ENCODE data around the gene SSBP4. TPM values are rescaled to one million over a fixed set of nuclear protein-coding genes. Genes with fewer than 3 reads are reported as not detected.
A peak's percentile ranks its signal among the peaks of the same experiment; 100 is the strongest.

Gene SSBP4
- total and polyA plus RNA-seq, 2 of the 8 experiments (the other 6 are each of a cell fraction or from before 2014, with no cell fraction given): 26.4 to 33.7 TPM

DNA sequence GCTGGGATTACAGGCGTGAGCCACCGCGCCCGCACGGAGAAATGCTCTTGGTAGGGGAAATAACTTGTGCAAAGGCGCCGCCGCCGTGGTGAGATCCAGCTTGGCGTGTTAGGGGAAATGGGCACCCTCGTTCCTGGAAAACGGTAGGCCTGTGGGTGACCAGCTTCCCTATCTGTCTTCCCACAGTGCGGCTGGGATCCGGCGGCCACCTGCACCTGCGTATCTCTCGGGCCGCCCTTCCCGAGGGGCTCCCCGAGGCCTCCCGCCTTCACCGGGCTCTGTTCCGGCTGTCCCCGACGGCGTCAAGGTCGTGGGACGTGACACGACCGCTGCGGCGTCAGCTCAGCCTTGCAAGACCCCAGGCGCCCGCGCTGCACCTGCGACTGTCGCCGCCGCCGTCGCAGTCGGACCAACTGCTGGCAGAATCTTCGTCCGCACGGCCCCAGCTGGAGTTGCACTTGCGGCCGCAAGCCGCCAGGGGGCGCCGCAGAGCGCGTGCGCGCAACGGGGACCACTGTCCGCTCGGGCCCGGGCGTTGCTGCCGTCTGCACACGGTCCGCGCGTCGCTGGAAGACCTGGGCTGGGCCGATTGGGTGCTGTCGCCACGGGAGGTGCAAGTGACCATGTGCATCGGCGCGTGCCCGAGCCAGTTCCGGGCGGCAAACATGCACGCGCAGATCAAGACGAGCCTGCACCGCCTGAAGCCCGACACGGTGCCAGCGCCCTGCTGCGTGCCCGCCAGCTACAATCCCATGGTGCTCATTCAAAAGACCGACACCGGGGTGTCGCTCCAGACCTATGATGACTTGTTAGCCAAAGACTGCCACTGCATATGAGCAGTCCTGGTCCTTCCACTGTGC is 30.9 kb upstream of the SSBP4 start (continued):
- TF ChIP-seq, protein P1, sequence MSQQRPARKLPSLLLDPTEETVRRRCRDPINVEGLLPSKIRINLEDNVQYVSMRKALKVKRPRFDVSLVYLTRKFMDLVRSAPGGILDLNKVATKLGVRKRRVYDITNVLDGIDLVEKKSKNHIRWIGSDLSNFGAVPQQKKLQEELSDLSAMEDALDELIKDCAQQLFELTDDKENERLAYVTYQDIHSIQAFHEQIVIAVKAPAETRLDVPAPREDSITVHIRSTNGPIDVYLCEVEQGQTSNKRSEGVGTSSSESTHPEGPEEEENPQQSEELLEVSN (IDR thresholded peaks at IDR 0.05): peak; percentile 88
- TF ChIP-seq ASH2L (IDR thresholded peaks at IDR 0.05; ENCODE audit: low read length) (peak; percentile 73), GABPA (IDR thresholded peaks at IDR 0.05; ENCODE audit: borderline replicate concordance, insufficient read depth, low read length) (peak; percentile 80; the same call in 1 of the 2 replicates), RAD21 (IDR thresholded peaks at IDR 0.05 in 1 of 2, conservative IDR thresholded peaks at IDR 0.05 in 1 of 2; ENCODE audit: low read depth in 2 of 2, low read length in 2 of 2) (peak; percentile 52 to 73; a peak in 3 of 4 replicates), NANOG (IDR thresholded peaks at IDR 0.05; ENCODE audit: insufficient read depth, low read depth, low read length, poor library complexity, severe bottlenecking) (peak; percentile 25), CREB1 (IDR thresholded peaks at IDR 0.05) (peak; percentile 72), KDM5A (IDR thresholded peaks at IDR 0.05; ENCODE audit: low read length) (no peak), RNF2 (IDR thresholded peaks at IDR 0.05; ENCODE audit: borderline replicate concordance, low read depth, low read length, missing control alignments, poor library complexity, severe bottlenecking) (no peak), EGR1 (IDR thresholded peaks at IDR 0.05; ENCODE audit: borderline replicate concordance, low read depth, low read length) (0 out of 2 replicates have a peak, but pooled peaks have one; percentile 16), TBP (IDR thresholded peaks at IDR 0.05; ENCODE audit: low read depth, low read length) (peak; percentile 22; the same call in 1 of the 2 replicates), RBBP5 (IDR thresholded peaks at IDR 0.05; ENCODE audit: borderline replicate concordance, low read depth, low read length) (peak; percentile 79; the same call in 1 of the 2 replicates), EZH2 (IDR thresholded peaks at IDR 0.05; ENCODE audit: low read depth, low read length, severe bottlenecking) (no peak), YY1 (IDR thresholded peaks at IDR 0.05; ENCODE audit: low read depth, low read length) (peak; percentile 56; the same call in 1 of the 2 replicates), JUN (IDR thresholded peaks at IDR 0.05; ENCODE audit: low read depth, low read length) (no peak), BACH1 (IDR thresholded peaks at IDR 0.05; ENCODE audit: low read length) (0 out of 2 replicates have a peak, but pooled peaks have one; percentile 10), TCF12 (IDR thresholded peaks at IDR 0.05; ENCODE audit: low read depth, low read length) (peak; percentile 84; the same call in 1 of the 2 replicates)
- TF ChIP-seq, protein P2, sequence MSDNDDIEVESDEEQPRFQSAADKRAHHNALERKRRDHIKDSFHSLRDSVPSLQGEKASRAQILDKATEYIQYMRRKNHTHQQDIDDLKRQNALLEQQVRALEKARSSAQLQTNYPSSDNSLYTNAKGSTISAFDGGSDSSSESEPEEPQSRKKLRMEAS (IDR thresholded peaks at IDR 0.05): peak; percentile 93
- TF ChIP-seq, protein P3, sequence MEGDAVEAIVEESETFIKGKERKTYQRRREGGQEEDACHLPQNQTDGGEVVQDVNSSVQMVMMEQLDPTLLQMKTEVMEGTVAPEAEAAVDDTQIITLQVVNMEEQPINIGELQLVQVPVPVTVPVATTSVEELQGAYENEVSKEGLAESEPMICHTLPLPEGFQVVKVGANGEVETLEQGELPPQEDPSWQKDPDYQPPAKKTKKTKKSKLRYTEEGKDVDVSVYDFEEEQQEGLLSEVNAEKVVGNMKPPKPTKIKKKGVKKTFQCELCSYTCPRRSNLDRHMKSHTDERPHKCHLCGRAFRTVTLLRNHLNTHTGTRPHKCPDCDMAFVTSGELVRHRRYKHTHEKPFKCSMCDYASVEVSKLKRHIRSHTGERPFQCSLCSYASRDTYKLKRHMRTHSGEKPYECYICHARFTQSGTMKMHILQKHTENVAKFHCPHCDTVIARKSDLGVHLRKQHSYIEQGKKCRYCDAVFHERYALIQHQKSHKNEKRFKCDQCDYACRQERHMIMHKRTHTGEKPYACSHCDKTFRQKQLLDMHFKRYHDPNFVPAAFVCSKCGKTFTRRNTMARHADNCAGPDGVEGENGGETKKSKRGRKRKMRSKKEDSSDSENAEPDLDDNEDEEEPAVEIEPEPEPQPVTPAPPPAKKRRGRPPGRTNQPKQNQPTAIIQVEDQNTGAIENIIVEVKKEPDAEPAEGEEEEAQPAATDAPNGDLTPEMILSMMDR (IDR thresholded peaks at IDR 0.05; ENCODE audit: control extremely low read depth in 1 of 3, insufficient read depth in 1 of 3, low read depth in 1 of 3, low read length in 3 of 3): peak; percentile 97 to 99 (median 98)

Measured in H1 (cell line).